Activated T-helper 1 cell treated with anti-CD3 and anti-CD28 coated beads, Interleukin-12 subunit alpha, Interleukin-12 subunit beta, Interleukin-2, Interleukin-4 antibody, amounts not matched to agents 30 ng/mL and 10 ng/mL and 1 ng/mL, durations not matched to agents 14 hours and 24 hours and 36 hours (primary cell): ENCODE measurements around the gene SPSB2. TPM values are rescaled to one million over a fixed set of nuclear protein-coding genes. Genes with fewer than 3 reads are reported as not detected.
A peak's percentile ranks its signal among the peaks of the same experiment; 100 is the strongest.
"Not testable (repeated sequence)": the region's sequence is repeated elsewhere in the genome, so short reads cannot be mapped to it uniquely, and the experiment has no call there.

Experiments used
- DNase-seq: peaks from one replicate; pipeline ENCODE4 v3.0.0; 2021; ENCODE audit warnings: low spot score
- H3K27ac Mint-ChIP-seq: one replicate; pipeline ENCODE4 v1.8.0; 2021; ENCODE audit warnings: mild to moderate bottlenecking, mixed read lengths
- H3K27me3 Mint-ChIP-seq: one replicate; pipeline ENCODE4 v1.8.0; 2022; ENCODE audit warnings: mild to moderate bottlenecking, moderate library complexity, mixed read lengths; ENCODE audit not compliant: insufficient read depth
- H3K36me3 Mint-ChIP-seq: one replicate; pipeline ENCODE4 v1.8.0; 2021; ENCODE audit warnings: low read depth, mixed read lengths
- H3K4me1 Mint-ChIP-seq: one replicate; pipeline ENCODE4 v1.8.0; 2021; ENCODE audit warnings: low read depth, mixed read lengths
- H3K4me3 Mint-ChIP-seq: one replicate; pipeline ENCODE4 v1.8.0; 2021; ENCODE audit warnings: mild to moderate bottlenecking, moderate library complexity, mixed read lengths
- H3K9me3 Mint-ChIP-seq: one replicate; pipeline ENCODE4 v1.8.0; 2021; ENCODE audit warnings: mixed read lengths
- intact Hi-C: fragments of 100-400 bp; cut with micrococcal nuclease; formaldehyde crosslinking; loops from one replicate; pipeline ENCODE4 v1.15.1; 2024
- total RNA-seq: library from RNA; stranded (reverse); gene quantifications from 2 replicates; pipeline ENCODE4 v1.2.3, GENCODE V29; 2022

SPSB2 gene
- total RNA-seq, 1 donor from 2014 or later = 3.4 TPM

- H3K27me3 Mint-ChIP-seq, H3K9me3 Mint-ChIP-seq, DNase-seq: not testable (repeated sequence)
- peaks cover 42% of the 10 kb centered on the region for H3K36me3 Mint-ChIP-seq
- H3K4me3 Mint-ChIP-seq = peak overlapping the region; percentile 96
- intact Hi-C loops = loop anchor here (5.0 kb wide), 2 partner anchors 233 to 382 kb away; partner anchors contain the start of genes C1RL, MRPL51 and NCAPD2
- peaks cover 49% of the 10 kb centered on the region for H3K4me1 Mint-ChIP-seq
- peak overlapping the region; percentile 81 for H3K27ac Mint-ChIP-seq
Observed at GRCh38 chr12:6874015-6874368, 889 bp upstream of the SPSB2 start.

GRCh38 chr12:6872073-6873048 is 742 bp downstream of the SPSB2 start:
- Mint-ChIP-seq H3K36me3 (peaks cover 52% of the 10 kb centered on the region), H3K27ac (peak overlapping the region; percentile 86), H3K4me1 (peaks cover 56% of the 10 kb centered on the region), H3K4me3 (peak overlapping the region; percentile 96), H3K27me3 (no peaks in the 10 kb centered on the region), H3K9me3 (no peaks in the 10 kb centered on the region)
- DNase-seq = peak; percentile 83
- intact Hi-C loops = loop anchor here (1.0 to 5.0 kb wide), 14 partner anchors 19 to 380 kb away; partner anchors contain the start of genes C1RL, COPS7A, EMG1 and ENO2

DNA sequence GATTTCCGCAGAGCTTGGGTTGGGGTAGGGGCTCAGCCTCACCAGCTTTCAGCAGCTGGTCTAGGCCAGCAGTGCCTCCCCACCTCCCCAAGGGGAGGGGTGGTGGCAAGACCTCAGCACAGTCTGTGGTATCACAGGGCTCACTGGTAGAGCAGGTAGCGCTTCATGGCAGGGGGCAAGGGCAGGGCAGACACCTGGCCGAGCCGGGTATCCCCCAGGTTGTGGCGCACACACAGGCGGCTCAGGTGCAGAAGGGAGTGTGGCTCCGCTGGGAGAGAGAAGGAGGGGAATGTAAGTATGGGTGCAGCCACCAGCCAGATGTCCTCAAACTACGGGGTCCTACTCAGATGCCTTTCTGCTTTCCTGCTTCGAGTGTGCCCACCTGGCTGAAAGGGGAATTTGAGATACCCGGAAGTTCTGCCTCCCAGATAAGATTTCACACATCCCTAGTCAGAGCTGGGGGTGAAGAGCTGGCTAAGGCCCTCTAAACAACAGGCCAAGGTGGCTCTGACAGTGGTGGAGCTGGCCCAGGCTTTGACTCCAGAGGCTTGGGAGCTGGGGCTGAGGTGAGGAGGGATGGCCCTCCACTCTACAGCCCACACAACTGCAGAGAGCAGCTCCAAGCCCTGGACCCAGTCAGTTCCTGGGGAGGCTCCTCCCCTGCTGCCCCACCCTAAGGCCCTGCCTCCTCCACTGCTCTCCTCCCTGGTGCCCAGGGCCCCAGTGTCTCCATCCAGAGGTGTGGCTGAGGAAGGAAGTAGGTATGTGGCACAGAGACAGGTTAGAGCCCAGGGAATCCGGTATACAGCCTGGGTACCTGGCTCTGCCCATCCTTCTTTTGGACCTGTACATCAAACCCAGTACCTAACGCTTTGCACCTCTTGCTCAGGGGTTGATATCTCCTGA is 1.8 kb downstream of the SPSB2 start:
- peak; percentile 32 for DNase-seq
- no peaks in the 10 kb centered on the region for H3K9me3 Mint-ChIP-seq
- peak overlapping the region; percentile 96 for H3K4me3 Mint-ChIP-seq
- H3K27me3 Mint-ChIP-seq = no peaks in the 10 kb centered on the region
- H3K36me3 Mint-ChIP-seq = peaks cover 52% of the 10 kb centered on the region
- intact Hi-C loops = loop anchor here (5.0 kb wide), 2 partner anchors 236 to 379 kb away; partner anchors contain the start of genes C1RL, MRPL51 and NCAPD2
- H3K27ac Mint-ChIP-seq = peak overlapping the region; percentile 86
- peaks cover 65% of the 10 kb centered on the region for H3K4me1 Mint-ChIP-seq

DNA sequence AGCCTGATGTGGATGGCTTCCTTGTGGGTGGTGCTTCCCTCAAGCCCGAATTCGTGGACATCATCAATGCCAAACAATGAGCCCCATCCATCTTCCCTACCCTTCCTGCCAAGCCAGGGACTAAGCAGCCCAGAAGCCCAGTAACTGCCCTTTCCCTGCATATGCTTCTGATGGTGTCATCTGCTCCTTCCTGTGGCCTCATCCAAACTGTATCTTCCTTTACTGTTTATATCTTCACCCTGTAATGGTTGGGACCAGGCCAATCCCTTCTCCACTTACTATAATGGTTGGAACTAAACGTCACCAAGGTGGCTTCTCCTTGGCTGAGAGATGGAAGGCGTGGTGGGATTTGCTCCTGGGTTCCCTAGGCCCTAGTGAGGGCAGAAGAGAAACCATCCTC is 2.8 kb downstream of the SPSB2 start:
- H3K27me3 Mint-ChIP-seq, DNase-seq, H3K9me3 Mint-ChIP-seq: not testable (repeated sequence)
- peak overlapping the region; percentile 96 for H3K4me3 Mint-ChIP-seq
- peaks cover 66% of the 10 kb centered on the region for H3K4me1 Mint-ChIP-seq
- peak overlapping the region; percentile 86 for H3K27ac Mint-ChIP-seq
- peaks cover 57% of the 10 kb centered on the region for H3K36me3 Mint-ChIP-seq
- intact Hi-C loops = loop anchor here (5.0 kb wide), 2 partner anchors 237 to 378 kb away; partner anchors contain the start of genes C1RL, MRPL51 and NCAPD2

GRCh38 chr12:6869049-6870021 is 3.8 kb downstream of the SPSB2 start:
- H3K9me3 Mint-ChIP-seq = no peaks in the 10 kb centered on the region
- H3K4me1 Mint-ChIP-seq = peaks cover 62% of the 10 kb centered on the region
- H3K27ac Mint-ChIP-seq = peak overlapping the region; percentile 90
- H3K27me3 Mint-ChIP-seq = no peaks in the 10 kb centered on the region
- intact Hi-C loops = loop anchor here (1.0 to 5.0 kb wide), 6 partner anchors 69 to 377 kb away; partner anchors contain the start of genes C1RL, CHD4, ING4 and MRPL51
- H3K36me3 Mint-ChIP-seq = peaks cover 61% of the 10 kb centered on the region
- peak overlapping the region; percentile 96 for H3K4me3 Mint-ChIP-seq
- DNase-seq = peak; percentile 78

- H3K4me1 Mint-ChIP-seq = peaks cover 57% of the 10 kb centered on the region
- no peak for DNase-seq
- peak overlapping the region; percentile 90 for H3K27ac Mint-ChIP-seq
- H3K27me3 Mint-ChIP-seq = no peaks in the 10 kb centered on the region
- H3K36me3 Mint-ChIP-seq = peaks cover 62% of the 10 kb centered on the region
- intact Hi-C loops = loop anchor here (1.0 to 5.0 kb wide), 4 partner anchors 70 to 261 kb away; partner anchors contain the start of genes CHD4 and ING4
- peak overlapping the region; percentile 96 for H3K4me3 Mint-ChIP-seq
- H3K9me3 Mint-ChIP-seq = no peaks in the 10 kb centered on the region
Observed at GRCh38 chr12:6868211-6869048, 4.7 kb downstream of the SPSB2 start.

DNA sequence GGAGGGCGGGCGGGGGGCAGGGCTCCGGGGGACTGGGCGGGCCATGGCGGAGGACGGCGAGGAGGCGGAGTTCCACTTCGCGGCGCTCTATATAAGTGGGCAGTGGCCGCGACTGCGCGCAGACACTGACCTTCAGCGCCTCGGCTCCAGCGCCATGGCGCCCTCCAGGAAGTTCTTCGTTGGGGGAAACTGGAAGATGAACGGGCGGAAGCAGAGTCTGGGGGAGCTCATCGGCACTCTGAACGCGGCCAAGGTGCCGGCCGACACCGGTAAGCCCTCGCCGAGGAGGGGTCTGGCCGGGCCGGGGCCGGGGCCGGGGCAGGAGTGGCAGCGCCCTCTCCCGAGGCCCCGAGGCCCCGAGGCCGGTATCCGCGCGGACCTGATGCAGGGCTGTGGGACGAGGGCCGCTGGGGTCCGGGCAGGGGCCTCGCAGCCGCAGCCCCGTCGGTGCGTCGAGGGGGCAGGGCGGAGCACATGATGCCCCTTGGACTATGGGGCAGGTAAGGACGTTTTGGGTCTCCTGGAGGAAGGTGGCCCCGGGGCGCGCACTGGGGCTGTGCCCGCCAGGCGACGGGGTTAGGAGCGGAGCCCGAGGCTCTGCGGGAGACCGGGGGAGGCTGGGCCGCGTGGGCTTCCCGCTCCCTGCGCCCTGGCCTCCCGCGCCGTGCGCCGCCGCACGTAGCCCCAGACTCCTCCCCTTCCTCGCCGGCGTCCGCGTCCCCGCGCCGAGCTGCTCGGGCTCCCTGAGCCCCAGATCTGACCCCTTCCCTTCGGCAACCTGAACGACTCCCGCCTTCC is 5.5 kb downstream of the SPSB2 start, which contains the start of gene TPI1:
TPI1 (plus strand) TSS at position 119 of the 798 bp plus-strand sequence; CDS start at position 155, 36 bp downstream.
- peak within 1 kb of the TSS; percentile 96 for H3K4me3 Mint-ChIP-seq
- peak; percentile 75 for DNase-seq
- no peaks in the 10 kb centered on the region for H3K27me3 Mint-ChIP-seq
- peaks cover 65% of the 10 kb centered on the region for H3K36me3 Mint-ChIP-seq
- intact Hi-C loops = loop anchor here (1.0 to 5.0 kb wide), 6 partner anchors 15 to 260 kb away; partner anchors contain the start of genes CHD4, ING4, LPCAT3 and MLF2
- H3K9me3 Mint-ChIP-seq = no peaks in the 10 kb centered on the region
- peaks cover 53% of the 10 kb centered on the region for H3K4me1 Mint-ChIP-seq
- peak within 1 kb of the TSS; percentile 99 for H3K27ac Mint-ChIP-seq

GRCh38 chr12:6866920-6867412 is 6.1 kb downstream of the SPSB2 start:
- peak overlapping the region; percentile 99 for H3K27ac Mint-ChIP-seq
- H3K27me3 Mint-ChIP-seq = no peaks in the 10 kb centered on the region
- H3K4me3 Mint-ChIP-seq = peak overlapping the region; percentile 95
- H3K36me3 Mint-ChIP-seq = peaks cover 66% of the 10 kb centered on the region
- intact Hi-C loops = loop anchor here (1.0 to 5.0 kb wide), 6 partner anchors 15 to 260 kb away; partner anchors contain the start of genes CHD4, ING4, LPCAT3 and MLF2
- no peak for DNase-seq
- H3K4me1 Mint-ChIP-seq = peaks cover 47% of the 10 kb centered on the region
- no peaks in the 10 kb centered on the region for H3K9me3 Mint-ChIP-seq

- DNase-seq = no peak
- H3K4me3 Mint-ChIP-seq = peak overlapping the region; percentile 95
Observed at GRCh38 chr12:6866163-6866919, 6.8 kb downstream of the SPSB2 start.

More at GRCh38 chr12:6866163-6866919, 6.8 kb downstream of the SPSB2 start:
- H3K27me3 Mint-ChIP-seq = no peaks in the 10 kb centered on the region
- peaks cover 41% of the 10 kb centered on the region for H3K4me1 Mint-ChIP-seq
- no peaks in the 10 kb centered on the region for H3K9me3 Mint-ChIP-seq
- intact Hi-C loops = loop anchor here (5.0 kb wide), 3 partner anchors 74 to 259 kb away; partner anchors contain the start of genes CHD4 and ING4
- H3K36me3 Mint-ChIP-seq = peaks cover 61% of the 10 kb centered on the region
- H3K27ac Mint-ChIP-seq = peak overlapping the region; percentile 40
